Glutamatergic neuron (in vitro differentiated cells): ENCODE results near the gene HS6ST2. TPM values are rescaled to one million over a fixed set of nuclear protein-coding genes. Genes with fewer than 3 reads are reported as not detected.

Source experiments
- DNase-seq: peaks from one replicate; pipeline ENCODE4 v3.0.0; 2022
- H3K27ac Mint-ChIP-seq: one replicate; pipeline ENCODE4 v1.8.0; 2020; ENCODE audit warnings: mild to moderate bottlenecking, mixed read lengths, inconsistent platforms; ENCODE audit not compliant: unreplicated experiment
- H3K27me3 Mint-ChIP-seq: one replicate; pipeline ENCODE4 v1.8.0; 2020; ENCODE audit warnings: mild to moderate bottlenecking, moderate library complexity, mixed read lengths, inconsistent platforms; ENCODE audit not compliant: unreplicated experiment
- H3K36me3 Mint-ChIP-seq: one replicate; pipeline ENCODE4 v1.8.0; 2020; ENCODE audit warnings: mild to moderate bottlenecking, mixed read lengths, inconsistent platforms; ENCODE audit not compliant: unreplicated experiment
- H3K4me1 Mint-ChIP-seq: one replicate; pipeline ENCODE4 v1.8.0; 2020; ENCODE audit warnings: mild to moderate bottlenecking, low read depth, mixed read lengths, inconsistent platforms; ENCODE audit not compliant: unreplicated experiment
- H3K4me3 Mint-ChIP-seq: one replicate; pipeline ENCODE4 v1.8.0; 2020; ENCODE audit warnings: mild to moderate bottlenecking, mixed read lengths, inconsistent platforms; ENCODE audit not compliant: unreplicated experiment
- H3K9me3 Mint-ChIP-seq: one replicate; pipeline ENCODE4 v1.8.0; 2020; ENCODE audit warnings: mild to moderate bottlenecking, moderate library complexity, mixed read lengths, inconsistent platforms; ENCODE audit not compliant: unreplicated experiment
- CTCF ChIP-seq: fragments of 200-600 bp; sonication (generic); IDR thresholded peaks from one replicate; pipeline ENCODE4 v1.5.0; 2021; ENCODE audit not compliant: partially characterized antibody, unreplicated experiment
- total RNA-seq: library from RNA; stranded (reverse); fragmentation: NEBNext Ultra II Directional; extraction: Animal tissue kit (Norgen Biotek cat#: 25700); gene quantifications from one replicate; pipeline ENCODE4 v1.2.1, GENCODE V29; 2021; ENCODE audit not compliant: unreplicated experiment

Gene HS6ST2
- total RNA-seq, 1 donor from 2014 or later = 2.9 TPM

DNA sequence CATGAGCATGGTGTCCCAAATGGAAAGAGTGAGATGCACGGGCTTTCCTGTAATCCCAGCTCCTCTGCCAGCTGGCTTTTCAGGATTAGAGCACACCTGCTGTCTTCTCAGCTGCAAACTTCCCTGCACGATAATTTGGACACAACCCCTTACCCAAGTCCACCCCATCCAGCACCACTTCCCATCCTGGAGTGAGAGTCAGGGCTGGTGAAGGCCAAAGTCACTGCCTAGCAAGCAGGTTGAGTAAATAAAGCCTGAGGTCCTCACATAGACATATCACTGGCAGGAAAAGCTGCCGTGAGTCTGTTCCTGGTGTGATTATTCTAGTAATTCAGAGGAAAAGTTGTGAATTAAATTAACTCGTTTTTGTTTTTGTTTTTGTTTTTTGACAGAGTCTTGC lies 355.7 kb downstream of the HS6ST2 start:
- H3K9me3 Mint-ChIP-seq = no peaks in the 10 kb centered on the region
- TF ChIP-seq CTCF = no peak
- no peak for DNase-seq
- no peak overlapping the region for H3K27ac Mint-ChIP-seq
- no peak overlapping the region for H3K4me3 Mint-ChIP-seq
- H3K27me3 Mint-ChIP-seq = no peaks in the 10 kb centered on the region
- no peaks in the 10 kb centered on the region for H3K36me3 Mint-ChIP-seq
- no peaks in the 10 kb centered on the region for H3K4me1 Mint-ChIP-seq

DNA sequence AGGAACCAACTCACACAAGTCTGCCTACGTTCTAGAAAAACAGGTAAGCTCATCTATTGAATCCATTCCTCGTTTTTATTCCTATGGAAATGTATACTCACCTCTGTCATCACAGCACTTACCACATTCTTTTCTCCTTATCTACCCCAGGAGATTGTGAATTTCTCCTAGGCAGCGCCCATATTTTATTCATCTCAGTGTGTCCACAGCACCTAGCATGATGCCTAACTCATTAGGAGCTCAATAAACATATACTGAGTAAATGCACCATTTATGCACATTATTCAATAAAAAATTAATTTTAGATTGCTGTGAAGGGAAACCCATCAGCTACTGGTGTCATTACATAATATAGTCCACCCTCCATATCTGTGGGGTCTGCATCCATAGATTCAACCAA lies 363.4 kb downstream of the HS6ST2 start:
- no peaks in the 10 kb centered on the region for H3K27me3 Mint-ChIP-seq
- DNase-seq = no peak
- H3K36me3 Mint-ChIP-seq = no peaks in the 10 kb centered on the region
- H3K9me3 Mint-ChIP-seq = no peaks in the 10 kb centered on the region
- H3K4me3 Mint-ChIP-seq = no peak overlapping the region
- no peak for TF ChIP-seq CTCF
- no peak overlapping the region for H3K27ac Mint-ChIP-seq
- no peaks in the 10 kb centered on the region for H3K4me1 Mint-ChIP-seq

- DNase-seq = no peak
- Mint-ChIP-seq H3K4me3 (no peak overlapping the region), H3K9me3 (no peaks in the 10 kb centered on the region), H3K4me1 (no peaks in the 10 kb centered on the region), H3K27me3 (no peaks in the 10 kb centered on the region), H3K36me3 (no peaks in the 10 kb centered on the region), H3K27ac (no peak overlapping the region)
- TF ChIP-seq CTCF = no peak
Measured at GRCh38 chrX:132594129-132594528, 364.3 kb downstream of the HS6ST2 start.

GRCh38 chrX:132592880-132593279 lies 365.5 kb downstream of the HS6ST2 start:
- H3K9me3 Mint-ChIP-seq = no peaks in the 10 kb centered on the region
- no peak for DNase-seq
- no peaks in the 10 kb centered on the region for H3K4me1 Mint-ChIP-seq
- H3K27me3 Mint-ChIP-seq = no peaks in the 10 kb centered on the region
- no peak overlapping the region for H3K27ac Mint-ChIP-seq
- TF ChIP-seq CTCF = no peak
- H3K36me3 Mint-ChIP-seq = no peaks in the 10 kb centered on the region
- H3K4me3 Mint-ChIP-seq = no peak overlapping the region

GRCh38 chrX:132591719-132592275 lies 366.6 kb downstream of the HS6ST2 start:
- no peak overlapping the region for H3K4me3 Mint-ChIP-seq
- no peak overlapping the region for H3K27ac Mint-ChIP-seq
- TF ChIP-seq CTCF = no peak
- no peaks in the 10 kb centered on the region for H3K4me1 Mint-ChIP-seq
- no peaks in the 10 kb centered on the region for H3K9me3 Mint-ChIP-seq
- no peaks in the 10 kb centered on the region for H3K27me3 Mint-ChIP-seq
- no peak for DNase-seq
- H3K36me3 Mint-ChIP-seq = no peaks in the 10 kb centered on the region
